Measurements from ENCODE around the gene LENG8.

GRCh38 chr19:54454781-54455675 lies 6.0 kb downstream of the LENG8 start:
- TF ChIP-seq EP300 (IDR thresholded peaks at IDR 0.05) (no peak), POLR2AphosphoS5 (IDR thresholded peaks at IDR 0.05) (no peak)
- TF ChIP-seq, protein P1, sequence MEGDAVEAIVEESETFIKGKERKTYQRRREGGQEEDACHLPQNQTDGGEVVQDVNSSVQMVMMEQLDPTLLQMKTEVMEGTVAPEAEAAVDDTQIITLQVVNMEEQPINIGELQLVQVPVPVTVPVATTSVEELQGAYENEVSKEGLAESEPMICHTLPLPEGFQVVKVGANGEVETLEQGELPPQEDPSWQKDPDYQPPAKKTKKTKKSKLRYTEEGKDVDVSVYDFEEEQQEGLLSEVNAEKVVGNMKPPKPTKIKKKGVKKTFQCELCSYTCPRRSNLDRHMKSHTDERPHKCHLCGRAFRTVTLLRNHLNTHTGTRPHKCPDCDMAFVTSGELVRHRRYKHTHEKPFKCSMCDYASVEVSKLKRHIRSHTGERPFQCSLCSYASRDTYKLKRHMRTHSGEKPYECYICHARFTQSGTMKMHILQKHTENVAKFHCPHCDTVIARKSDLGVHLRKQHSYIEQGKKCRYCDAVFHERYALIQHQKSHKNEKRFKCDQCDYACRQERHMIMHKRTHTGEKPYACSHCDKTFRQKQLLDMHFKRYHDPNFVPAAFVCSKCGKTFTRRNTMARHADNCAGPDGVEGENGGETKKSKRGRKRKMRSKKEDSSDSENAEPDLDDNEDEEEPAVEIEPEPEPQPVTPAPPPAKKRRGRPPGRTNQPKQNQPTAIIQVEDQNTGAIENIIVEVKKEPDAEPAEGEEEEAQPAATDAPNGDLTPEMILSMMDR (IDR thresholded peaks at IDR 0.05), result no peak

Measured in upper lobe of left lung (tissue), 4 donors.